Mesenchymal stem cell (in vitro differentiated cells and primary cell): Measurements from ENCODE around the gene HBP1.

ENCODE experiments used
- DNase-seq: peaks from one replicate; pipeline ENCODE4 v3.0.0-alpha.2; 2013
- H2AFZ ChIP-seq: one replicate; pipeline ENCODE4 v1.6.1; 2013; ENCODE audit warnings: low read depth, mild to moderate bottlenecking, control low read depth, inconsistent platforms, low read length, moderate library complexity
- H2AK5ac ChIP-seq: 2 replicates; pipeline ENCODE4 v1.6.1; 2013; ENCODE audit warnings: low read length, moderate library complexity, mild to moderate bottlenecking, inconsistent platforms; ENCODE audit not compliant: severe bottlenecking
- H2BK120ac ChIP-seq: one replicate; pipeline ENCODE4 v1.6.1; 2013; ENCODE audit warnings: low read depth, mild to moderate bottlenecking, inconsistent platforms, low read length, moderate library complexity
- H2BK12ac ChIP-seq, 2 experiments: one replicate each; pipeline ENCODE4 v1.6.1; 2013; ENCODE audit warnings: inconsistent platforms in 2 of 2, low read length in 2 of 2, mild to moderate bottlenecking in 2 of 2, moderate library complexity in 2 of 2, control low read depth in 1 of 2
- H2BK15ac ChIP-seq: one replicate; pipeline ENCODE4 v1.6.1; 2013; ENCODE audit warnings: mild to moderate bottlenecking, low read depth, inconsistent platforms; ENCODE audit not compliant: poor library complexity, severe bottlenecking
- H2BK5ac ChIP-seq: 2 replicates; pipeline ENCODE4 v1.6.1; 2013; ENCODE audit warnings: low read depth, mild to moderate bottlenecking, low read length, control low read depth, inconsistent platforms; ENCODE audit not compliant: poor library complexity, severe bottlenecking
- H3K14ac ChIP-seq, 2 experiments: one replicate each; pipeline ENCODE4 v1.6.1; 2013; ENCODE audit warnings: inconsistent platforms in 2 of 2, low read length in 2 of 2, control low read depth in 1 of 2, mild to moderate bottlenecking in 1 of 2, moderate library complexity in 1 of 2
- H3K18ac ChIP-seq, 2 experiments: one replicate each; pipeline ENCODE4 v1.6.1; 2013; ENCODE audit warnings: inconsistent platforms in 2 of 2, low read length in 2 of 2, control low read depth in 1 of 2, low read depth in 1 of 2, mild to moderate bottlenecking in 1 of 2
- H3K23ac ChIP-seq, 2 experiments: one replicate each; pipeline ENCODE4 v1.6.1; 2013; ENCODE audit warnings: inconsistent platforms in 2 of 2, low read length in 2 of 2, mild to moderate bottlenecking in 2 of 2, moderate library complexity in 2 of 2, control low read depth in 1 of 2
- H3K27ac ChIP-seq: 2 replicates; pipeline ENCODE4 v1.5.1; 2013; ENCODE audit warnings: mild to moderate bottlenecking, moderate library complexity, low read length, control low read depth, inconsistent platforms; ENCODE audit not compliant: poor library complexity, severe bottlenecking
- H3K27me3 ChIP-seq, 2 experiments: 2 replicates each; pipeline versions ENCODE4 v1.6.1 to v1.7.0; 2013; ENCODE audit warnings: low read length in 2 of 2, mild to moderate bottlenecking in 2 of 2, moderate library complexity in 2 of 2, control low read depth in 1 of 2, inconsistent platforms in 1 of 2; ENCODE audit not compliant: control insufficient read depth in 1 of 2, insufficient read depth in 1 of 2
- H3K36me3 ChIP-seq, 2 experiments: 2 replicates each; pipeline versions ENCODE4 v1.6.1 to v1.7.0; 2013; ENCODE audit warnings: low read length in 2 of 2, control low read depth in 1 of 2, inconsistent platforms in 1 of 2, low read depth in 1 of 2, mild to moderate bottlenecking in 1 of 2; ENCODE audit not compliant: insufficient read depth in 2 of 2, control insufficient read depth in 1 of 2
- H3K4ac ChIP-seq, 2 experiments: one replicate each; pipeline ENCODE4 v1.6.1; 2013; ENCODE audit warnings: inconsistent platforms in 2 of 2, low read length in 2 of 2, mild to moderate bottlenecking in 2 of 2, moderate library complexity in 2 of 2, control low read depth in 1 of 2, low read depth in 1 of 2
- H3K4me1 ChIP-seq: 2 replicates; pipeline ENCODE4 v1.6.1; 2013; ENCODE audit warnings: low read depth, low read length, control low read depth; ENCODE audit not compliant: control insufficient read depth, insufficient read depth
- H3K4me2 ChIP-seq: 2 replicates; pipeline ENCODE4 v1.6.1; 2013; ENCODE audit warnings: low read length, mild to moderate bottlenecking, inconsistent platforms; ENCODE audit not compliant: poor library complexity, severe bottlenecking
- H3K4me3 ChIP-seq, 2 experiments: 2 replicates each; pipeline versions ENCODE4 v1.5.1 to v1.7.0; 2013; ENCODE audit warnings: low read length in 2 of 2, mild to moderate bottlenecking in 2 of 2, control low read depth in 1 of 2, low read depth in 1 of 2; ENCODE audit not compliant: insufficient read depth in 1 of 2
- H3K79me1 ChIP-seq: replicated peaks from 2 replicates; pipeline ENCODE4 v1.6.1; 2013; ENCODE audit warnings: mild to moderate bottlenecking, control low read depth, low read length, inconsistent platforms; ENCODE audit not compliant: poor library complexity, severe bottlenecking
- H3K9ac ChIP-seq: 2 replicates; pipeline ENCODE4 v1.7.0; 2013; ENCODE audit warnings: mild to moderate bottlenecking, low read length, moderate library complexity
- H3K9me3 ChIP-seq: 2 replicates; pipeline ENCODE4 v1.7.0; 2013; ENCODE audit warnings: mild to moderate bottlenecking, low read length; ENCODE audit not compliant: control insufficient read depth
- H4K8ac ChIP-seq: one replicate; pipeline ENCODE4 v1.6.1; 2013; ENCODE audit warnings: inconsistent platforms, mild to moderate bottlenecking, low read length, moderate library complexity
- H4K91ac ChIP-seq: one replicate; pipeline ENCODE4 v1.6.1; 2013; ENCODE audit warnings: mild to moderate bottlenecking, low read length, inconsistent platforms
- WGBS: methylation state at CpG from one replicate; pipeline ENCODE4 v1.1.7; 2013; ENCODE audit warnings: mixed read lengths; 5-methylcytosine and 5-hydroxymethylcytosine counted together

HBP1 gene

DNA sequence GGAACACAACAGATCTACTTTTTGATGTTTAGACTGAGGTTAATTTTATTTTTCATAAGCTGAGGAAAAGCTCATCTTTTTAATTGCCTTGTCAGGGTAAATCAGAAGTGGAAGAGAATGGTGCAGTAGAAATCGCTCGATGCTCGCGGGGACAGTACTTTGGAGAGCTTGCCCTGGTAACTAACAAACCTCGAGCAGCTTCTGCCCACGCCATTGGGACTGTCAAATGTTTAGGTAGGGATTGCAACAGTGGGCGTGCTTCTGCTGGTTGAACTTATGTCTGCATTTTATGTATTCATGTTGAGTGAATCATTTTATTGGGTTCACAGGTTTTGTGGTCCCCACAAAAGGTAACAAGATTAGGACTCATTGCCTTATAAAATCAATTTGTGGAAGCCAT lies 11.7 kb upstream of the HBP1 start:
- no peak overlapping the region for H4K8ac ChIP-seq
- H4K91ac ChIP-seq = no peak overlapping the region
- H2AFZ ChIP-seq = no peak overlapping the region
- H2BK5ac ChIP-seq = no peak overlapping the region
- no peak overlapping the region for H2BK120ac ChIP-seq
- no peaks in the 10 kb centered on the region for H3K27me3 ChIP-seq
- no peak overlapping the region for H3K27ac ChIP-seq
- no peak overlapping the region for H3K4me2 ChIP-seq
- H2BK15ac ChIP-seq = no peak overlapping the region
- no peak for DNase-seq
- H3K4me3 ChIP-seq = no peak overlapping the region
- no peaks in the 10 kb centered on the region for H3K9me3 ChIP-seq
- H2BK12ac ChIP-seq = no peak overlapping the region
- no peak overlapping the region for H3K23ac ChIP-seq
- H3K4ac ChIP-seq = no peak overlapping the region
- H3K4me1 ChIP-seq = peaks cover under 1% of the 10 kb centered on the region
- no peaks in the 10 kb centered on the region for H3K79me1 ChIP-seq
- no peak overlapping the region for H3K9ac ChIP-seq
- H2AK5ac ChIP-seq = no peak overlapping the region
- H3K14ac ChIP-seq = no peak overlapping the region
- WGBS = 97% methylated on average over 7 of the region's 7 CpGs
- no peaks in the 10 kb centered on the region for H3K36me3 ChIP-seq
- no peak overlapping the region for H3K18ac ChIP-seq

DNA sequence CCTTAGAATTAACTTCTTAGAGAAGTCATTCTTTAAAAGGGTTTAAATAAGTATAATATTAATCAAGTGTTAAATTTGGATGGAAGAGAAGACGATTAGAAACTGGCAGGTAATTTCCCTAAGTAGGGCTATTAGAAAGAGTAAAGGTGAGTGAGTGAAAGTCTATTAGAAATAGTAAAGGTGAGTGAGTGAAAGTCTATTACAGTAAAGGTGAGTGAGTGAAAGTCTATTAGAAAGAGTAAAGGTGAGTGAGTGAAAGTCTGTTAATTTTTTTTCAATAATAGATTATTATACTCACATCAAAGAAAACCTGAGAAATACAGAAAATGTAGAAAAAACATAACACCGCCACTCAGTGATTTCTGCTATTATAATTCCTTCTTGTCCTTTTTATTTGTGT lies 10.8 kb upstream of the HBP1 start:
- H2AK5ac ChIP-seq = no peak overlapping the region
- no peak overlapping the region for H3K27ac ChIP-seq
- no peaks in the 10 kb centered on the region for H3K27me3 ChIP-seq
- H3K9ac ChIP-seq = no peak overlapping the region
- H3K4me3 ChIP-seq = no peak overlapping the region
- H2AFZ ChIP-seq = no peak overlapping the region
- no peak overlapping the region for H3K23ac ChIP-seq
- no peaks in the 10 kb centered on the region for H3K79me1 ChIP-seq
- H4K8ac ChIP-seq = no peak overlapping the region
- H3K18ac ChIP-seq = no peak overlapping the region
- H2BK5ac ChIP-seq = no peak overlapping the region
- WGBS = 92% methylated on average over 1 of the region's 2 CpGs
- H3K4me2 ChIP-seq = no peak overlapping the region
- no peak overlapping the region for H3K4ac ChIP-seq
- H3K36me3 ChIP-seq = no peaks in the 10 kb centered on the region
- no peak overlapping the region for H3K14ac ChIP-seq
- no peak for DNase-seq
- H2BK120ac ChIP-seq = no peak overlapping the region
- no peaks in the 10 kb centered on the region for H3K4me1 ChIP-seq
- H4K91ac ChIP-seq = no peak overlapping the region
- H3K9me3 ChIP-seq = no peaks in the 10 kb centered on the region
- H2BK15ac ChIP-seq = no peak overlapping the region
- H2BK12ac ChIP-seq = no peak overlapping the region

DNA sequence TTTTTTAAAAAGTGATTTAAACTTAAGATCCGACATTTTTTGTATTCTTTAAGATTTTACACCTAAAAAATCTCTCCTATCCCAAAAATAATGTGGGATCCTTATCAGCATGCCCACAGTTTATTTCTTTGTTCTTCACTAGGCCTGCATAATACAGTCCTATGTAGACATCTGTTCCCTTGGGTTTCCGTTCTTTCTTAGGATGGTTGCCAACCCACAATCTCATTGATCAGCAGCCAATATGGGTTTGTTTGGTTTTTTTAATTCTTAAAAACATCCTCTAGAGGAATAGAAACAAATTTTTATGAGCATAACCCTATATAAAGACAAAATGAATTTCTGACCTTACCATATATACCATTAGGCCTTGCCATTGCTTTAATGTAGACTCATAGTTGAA lies 8.4 kb upstream of the HBP1 start:
- no peak for DNase-seq
- no peak overlapping the region for H3K4ac ChIP-seq
- no peak overlapping the region for H2BK5ac ChIP-seq
- no peak overlapping the region for H2BK15ac ChIP-seq
- no peak overlapping the region for H3K18ac ChIP-seq
- H3K27ac ChIP-seq = no peak overlapping the region
- no peak overlapping the region for H3K9ac ChIP-seq
- WGBS = 100% methylated on average over 1 of the region's 2 CpGs
- H2BK12ac ChIP-seq = no peak overlapping the region
- no peak overlapping the region for H2AK5ac ChIP-seq
- no peak overlapping the region for H2BK120ac ChIP-seq
- H4K91ac ChIP-seq = no peak overlapping the region
- no peaks in the 10 kb centered on the region for H3K27me3 ChIP-seq
- no peak overlapping the region for H3K4me3 ChIP-seq
- no peak overlapping the region for H3K23ac ChIP-seq
- H3K14ac ChIP-seq = no peak overlapping the region
- H4K8ac ChIP-seq = no peak overlapping the region
- H2AFZ ChIP-seq = no peak overlapping the region
- H3K79me1 ChIP-seq = no peaks in the 10 kb centered on the region
- H3K36me3 ChIP-seq = no peaks in the 10 kb centered on the region
- no peak overlapping the region for H3K4me2 ChIP-seq
- no peaks in the 10 kb centered on the region for H3K9me3 ChIP-seq
- no peaks in the 10 kb centered on the region for H3K4me1 ChIP-seq

DNA sequence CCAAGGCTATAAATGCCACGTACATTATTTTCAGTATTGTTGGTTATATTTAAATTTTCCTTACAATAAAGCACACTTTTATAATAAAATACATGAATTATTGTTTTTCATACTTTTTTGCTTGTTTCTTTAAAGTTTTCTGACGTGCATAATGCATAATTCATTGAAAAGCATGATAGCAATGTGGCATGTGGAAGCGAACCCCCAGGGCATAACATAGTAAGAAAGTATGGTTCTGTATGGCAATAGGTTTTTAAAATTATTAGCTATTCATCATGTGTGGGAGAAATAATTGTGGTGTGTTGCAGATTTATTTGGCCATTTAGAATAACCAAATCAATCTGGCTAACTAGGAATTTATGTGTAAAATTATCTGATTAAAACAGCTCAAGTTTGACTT lies 7.4 kb upstream of the HBP1 start:
- Histone ChIP-seq H2BK12ac (no peak overlapping the region), H3K23ac (no peak overlapping the region), H2BK120ac (no peak overlapping the region), H4K91ac (no peak overlapping the region), H2BK5ac (no peak overlapping the region), H2AFZ (no peak overlapping the region), H3K36me3 (no peaks in the 10 kb centered on the region), H2AK5ac (no peak overlapping the region), H2BK15ac (no peak overlapping the region), H3K27me3 (no peaks in the 10 kb centered on the region), H3K79me1 (no peaks in the 10 kb centered on the region), H3K4me3 (no peak overlapping the region), H3K9me3 (no peaks in the 10 kb centered on the region), H3K14ac (no peak overlapping the region), H3K9ac (no peak overlapping the region), H4K8ac (no peak overlapping the region), H3K27ac (no peak overlapping the region), H3K18ac (no peak overlapping the region), H3K4ac (no peak overlapping the region), H3K4me2 (no peak overlapping the region), H3K4me1 (no peaks in the 10 kb centered on the region)
- 90% methylated on average over 2 of the region's 3 CpGs for WGBS
- no peak for DNase-seq
